ENCODE results near the gene LUZP4.

DNA sequence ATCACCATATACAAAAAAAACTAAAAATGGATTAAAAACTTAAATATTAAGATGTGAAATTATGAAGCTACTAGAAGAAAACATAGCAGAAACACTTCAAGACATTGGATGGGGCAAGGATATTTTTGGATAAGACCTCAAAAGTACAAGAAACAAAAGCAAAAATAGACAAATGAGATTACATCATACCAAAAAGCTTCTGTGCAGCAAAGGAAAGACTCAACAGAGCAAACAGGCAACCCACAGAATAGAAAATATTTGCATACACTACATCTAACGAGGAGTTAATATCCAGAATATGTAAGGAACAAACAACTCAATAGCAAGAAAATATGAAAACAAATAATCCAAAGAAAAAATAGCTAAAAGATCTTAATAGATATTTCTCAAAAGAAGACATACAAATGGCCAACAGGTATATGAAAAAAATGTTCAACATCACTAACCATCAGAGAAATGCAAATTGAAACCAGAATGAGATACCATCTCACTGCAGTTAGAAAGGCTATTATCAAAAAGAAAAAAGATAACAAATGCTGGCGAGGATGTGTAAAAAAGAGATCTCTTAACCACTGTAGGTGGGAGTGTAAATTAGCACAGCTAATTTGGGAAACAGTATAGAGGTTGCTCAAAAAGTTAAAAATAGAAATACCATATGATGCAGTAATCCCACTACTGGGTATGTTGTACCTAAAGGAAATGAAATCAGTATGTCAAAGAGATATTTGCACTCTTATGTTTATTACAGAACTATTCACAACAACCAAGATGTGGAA is 37.9 kb upstream of the LUZP4 start:
- TF ChIP-seq, protein P1, sequence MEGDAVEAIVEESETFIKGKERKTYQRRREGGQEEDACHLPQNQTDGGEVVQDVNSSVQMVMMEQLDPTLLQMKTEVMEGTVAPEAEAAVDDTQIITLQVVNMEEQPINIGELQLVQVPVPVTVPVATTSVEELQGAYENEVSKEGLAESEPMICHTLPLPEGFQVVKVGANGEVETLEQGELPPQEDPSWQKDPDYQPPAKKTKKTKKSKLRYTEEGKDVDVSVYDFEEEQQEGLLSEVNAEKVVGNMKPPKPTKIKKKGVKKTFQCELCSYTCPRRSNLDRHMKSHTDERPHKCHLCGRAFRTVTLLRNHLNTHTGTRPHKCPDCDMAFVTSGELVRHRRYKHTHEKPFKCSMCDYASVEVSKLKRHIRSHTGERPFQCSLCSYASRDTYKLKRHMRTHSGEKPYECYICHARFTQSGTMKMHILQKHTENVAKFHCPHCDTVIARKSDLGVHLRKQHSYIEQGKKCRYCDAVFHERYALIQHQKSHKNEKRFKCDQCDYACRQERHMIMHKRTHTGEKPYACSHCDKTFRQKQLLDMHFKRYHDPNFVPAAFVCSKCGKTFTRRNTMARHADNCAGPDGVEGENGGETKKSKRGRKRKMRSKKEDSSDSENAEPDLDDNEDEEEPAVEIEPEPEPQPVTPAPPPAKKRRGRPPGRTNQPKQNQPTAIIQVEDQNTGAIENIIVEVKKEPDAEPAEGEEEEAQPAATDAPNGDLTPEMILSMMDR (IDR thresholded peaks at IDR 0.05 in 4 of 5, conservative IDR thresholded peaks at IDR 0.05 in 1 of 5) = no peak
- no peak for TF ChIP-seq POLR2A (IDR thresholded peaks at IDR 0.05)
